GM23248 (cell line): ENCODE results near the gene ABLIM2.

Source experiments
- EZH2 ChIP-seq: fragments of 200-600 bp; sonication (generic); IDR thresholded peaks from 2 replicates; pipeline ENCODE4 v1.6.1; 2018; ENCODE audit warnings: antibody characterized with exemption, mild to moderate bottlenecking; ENCODE audit not compliant: insufficient read depth, poor library complexity, severe bottlenecking
- EZH2phosphoT487 ChIP-seq: fragments of 200-600 bp; sonication (generic); IDR thresholded peaks from 2 replicates; pipeline ENCODE4 v1.6.1; 2018; ENCODE audit warnings: antibody characterized with exemption, moderate library complexity, mild to moderate bottlenecking, low read depth; ENCODE audit not compliant: insufficient read depth

DNA sequence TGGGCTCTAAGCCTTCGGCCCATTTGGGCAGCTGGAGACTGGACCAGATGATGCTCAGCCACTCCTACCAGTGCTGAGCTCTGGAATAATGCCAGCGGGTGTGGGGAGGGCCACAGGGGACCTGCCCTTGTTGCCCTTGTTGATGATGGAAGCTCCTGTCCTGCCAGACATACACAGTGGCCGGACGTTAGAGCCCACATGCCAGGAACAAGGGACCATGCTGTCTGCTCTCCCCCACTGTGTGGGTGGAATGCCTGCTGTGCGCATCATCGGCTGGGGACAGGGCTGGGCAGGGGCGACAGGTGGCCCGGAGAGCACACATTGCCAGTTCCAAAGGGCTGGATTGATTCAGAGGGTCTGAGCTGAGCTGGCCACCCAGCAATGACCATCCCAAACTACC lies 2.0 kb downstream of the ABLIM2 start:
- TF ChIP-seq EZH2phosphoT487 (no peak), EZH2 (no peak)
